GM18951 (cell line): Measurements from ENCODE around the gene ST3GAL4.
"Not testable (repeated sequence)": the region's sequence is repeated elsewhere in the genome, so short reads cannot be mapped to it uniquely, and the experiment has no call there.

Experiments used
- POLR2A ChIP-seq: IDR thresholded peaks from 4 replicates; pipeline ENCODE4 v1.6.1; 2011; ENCODE audit warnings: mild to moderate bottlenecking; ENCODE audit not compliant: insufficient read length, insufficient read depth; ENCODE audit errors: extremely low read depth
- in situ Hi-C: fragments of 300-500 bp; cut with MboI; formaldehyde crosslinking; loops from one replicate; pipeline ENCODE4 v1.12.0; 2022; ENCODE audit warnings: low sequenced_read_pairs, mixed read lengths, inconsistent platforms; ENCODE audit not compliant: unreplicated experiment

The ST3GAL4 gene

GRCh38 chr11:126370016-126370415 is 14.5 kb downstream of the ST3GAL4 start:
- in situ Hi-C loops = no loop called here
- TF ChIP-seq POLR2A = no peak

- in situ Hi-C loops = no loop called here
- no peak for TF ChIP-seq POLR2A
Measured at GRCh38 chr11:126371595-126371994, 16.1 kb downstream of the ST3GAL4 start.

GRCh38 chr11:126373389-126374066 is 18.0 kb downstream of the ST3GAL4 start:
- in situ Hi-C loops = not testable (repeated sequence)

- in situ Hi-C loops = not testable (repeated sequence)
Measured at GRCh38 chr11:126374562-126375300, 19.2 kb downstream of the ST3GAL4 start.

- TF ChIP-seq POLR2A = no peak
- in situ Hi-C loops = no loop called here
Measured at GRCh38 chr11:126375726-126376125, 20.2 kb downstream of the ST3GAL4 start.

GRCh38 chr11:126378763-126379162 is 23.3 kb downstream of the ST3GAL4 start:
- in situ Hi-C loops = no loop called here
- no peak for TF ChIP-seq POLR2A

GRCh38 chr11:126380909-126381308 is 25.4 kb downstream of the ST3GAL4 start:
- no peak for TF ChIP-seq POLR2A
- in situ Hi-C loops = no loop called here

- in situ Hi-C loops = not testable (repeated sequence)
Measured at GRCh38 chr11:126381960-126382359, 26.5 kb downstream of the ST3GAL4 start.

GRCh38 chr11:126382641-126383040 is 27.2 kb downstream of the ST3GAL4 start:
- in situ Hi-C loops = not testable (repeated sequence)

- TF ChIP-seq POLR2A = no peak
- in situ Hi-C loops = no loop called here
Measured at GRCh38 chr11:126383339-126384335, 28.2 kb downstream of the ST3GAL4 start.

GRCh38 chr11:126384449-126385070 is 29.1 kb downstream of the ST3GAL4 start:
- in situ Hi-C loops = no loop called here
- TF ChIP-seq POLR2A = no peak

GRCh38 chr11:126385991-126386728 is 30.7 kb downstream of the ST3GAL4 start:
- TF ChIP-seq POLR2A = no peak
- in situ Hi-C loops = no loop called here

GRCh38 chr11:126386729-126387071 is 31.2 kb downstream of the ST3GAL4 start:
- in situ Hi-C loops = not testable (repeated sequence)
